Vagina (tissue), 2 donors: ENCODE data around the gene TOPORS.

Experiments used
- POLR2A ChIP-seq, 2 donors: fragments of 450-650 bp; IDR thresholded peaks; one replicate each; pipeline ENCODE4 v1.6.1; 2017; ENCODE audit warnings: antibody characterized with exemption in 2 of 2, mild to moderate bottlenecking in 2 of 2, moderate library complexity in 2 of 2
- POLR2AphosphoS5 ChIP-seq, 2 donors: sonication (generic); formaldehyde crosslinking; IDR thresholded peaks; one replicate each; pipeline ENCODE4 v1.9.0; 2017; ENCODE audit warnings: antibody characterized with exemption in 2 of 2, mild to moderate bottlenecking in 2 of 2, low read depth in 1 of 2; ENCODE audit not compliant: insufficient read depth in 1 of 2
- TF ChIP-seq, protein P1 (sequence below), 3 experiments: fragments of 450-650 bp in 2 of 3; fragments of 200-600 bp in 1 of 3; sonication (generic) in 1 of 3; IDR thresholded peaks; one replicate each; pipeline ENCODE4 v1.5.1; 2017 to 2019; ENCODE audit warnings: antibody characterized with exemption in 3 of 3, mild to moderate bottlenecking in 2 of 3, moderate library complexity in 2 of 3

DNA sequence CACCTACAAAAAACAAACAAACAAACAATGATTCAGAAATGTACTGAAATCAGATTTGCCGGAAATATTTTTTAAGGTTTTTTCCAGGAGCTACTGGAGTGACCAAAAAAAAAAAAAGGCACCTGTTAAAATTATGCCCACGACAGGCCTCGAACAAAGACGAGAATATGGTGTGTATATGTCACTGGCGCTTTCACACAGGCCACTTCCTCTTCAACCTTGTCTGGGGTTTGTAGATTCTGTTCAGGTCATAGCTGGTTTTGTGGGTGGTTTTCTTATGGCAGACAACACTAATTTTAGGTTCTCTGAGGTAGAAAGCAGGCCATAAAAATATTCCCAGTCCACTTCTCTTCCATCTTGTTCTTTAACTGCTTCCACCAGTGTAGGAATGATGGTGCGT lies 13.6 kb upstream of the TOPORS start:
- TF ChIP-seq POLR2AphosphoS5 (IDR thresholded peaks at IDR 0.05; ENCODE audit: insufficient read depth in 1 of 2, low read depth in 1 of 2) (no peak), POLR2A (IDR thresholded peaks at IDR 0.05) (no peak)
- TF ChIP-seq, protein P1, sequence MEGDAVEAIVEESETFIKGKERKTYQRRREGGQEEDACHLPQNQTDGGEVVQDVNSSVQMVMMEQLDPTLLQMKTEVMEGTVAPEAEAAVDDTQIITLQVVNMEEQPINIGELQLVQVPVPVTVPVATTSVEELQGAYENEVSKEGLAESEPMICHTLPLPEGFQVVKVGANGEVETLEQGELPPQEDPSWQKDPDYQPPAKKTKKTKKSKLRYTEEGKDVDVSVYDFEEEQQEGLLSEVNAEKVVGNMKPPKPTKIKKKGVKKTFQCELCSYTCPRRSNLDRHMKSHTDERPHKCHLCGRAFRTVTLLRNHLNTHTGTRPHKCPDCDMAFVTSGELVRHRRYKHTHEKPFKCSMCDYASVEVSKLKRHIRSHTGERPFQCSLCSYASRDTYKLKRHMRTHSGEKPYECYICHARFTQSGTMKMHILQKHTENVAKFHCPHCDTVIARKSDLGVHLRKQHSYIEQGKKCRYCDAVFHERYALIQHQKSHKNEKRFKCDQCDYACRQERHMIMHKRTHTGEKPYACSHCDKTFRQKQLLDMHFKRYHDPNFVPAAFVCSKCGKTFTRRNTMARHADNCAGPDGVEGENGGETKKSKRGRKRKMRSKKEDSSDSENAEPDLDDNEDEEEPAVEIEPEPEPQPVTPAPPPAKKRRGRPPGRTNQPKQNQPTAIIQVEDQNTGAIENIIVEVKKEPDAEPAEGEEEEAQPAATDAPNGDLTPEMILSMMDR (IDR thresholded peaks at IDR 0.05) = no peak
